Caco-2 (cell line): ENCODE measurements around the gene MET. TPM values are rescaled to one million over a fixed set of nuclear protein-coding genes. Genes with fewer than 3 reads are reported as not detected.

Experiments used
- BruUV-seq: library from RNA; stranded (reverse); fragments of 400-500 nt; replicated peaks from 2 replicates; lab custom pipeline; 2021; lab: Mats Ljungman, UMichigan
- CTCF ChIA-PET: fragments of 300-600 bp; sonication (Branson Sonifier 250); formaldehyde crosslinking; loops from one replicate; lab custom pipeline; 2022; ENCODE audit warnings: antibody characterized with exemption; lab: Charles Lee
- POLR2A ChIA-PET: fragments of 300-600 bp; sonication (Branson Sonifier 250); formaldehyde crosslinking; loops from one replicate; lab custom pipeline; 2022; ENCODE audit warnings: antibody characterized with exemption; lab: Charles Lee
- DNase-seq, 2 experiments: peaks; one replicate each; pipeline versions ENCODE4 v3.0.0 to v3.0.0-alpha.2; 2020 to 2022
- H3K27me3 ChIP-seq: replicated peaks from 2 replicates; pipeline ENCODE4 v1.6.0; 2011; ENCODE audit warnings: low read length; ENCODE audit not compliant: control insufficient read depth, insufficient read depth
- H3K36me3 ChIP-seq: 2 replicates; pipeline ENCODE4 v1.5.1; 2011; ENCODE audit warnings: low read length; ENCODE audit not compliant: control insufficient read depth, insufficient read depth
- H3K4me1 ChIP-seq: fragments of 250-450 bp; sonication (Bioruptor Pico); 2 replicates; pipeline ENCODE4 v1.5.1; 2020; ENCODE audit warnings: mild to moderate bottlenecking
- H3K4me3 ChIP-seq: 2 replicates; pipeline ENCODE4 v1.5.1; 2011; ENCODE audit warnings: low read depth, mild to moderate bottlenecking, control low read depth, low read length
- H3K9me3 ChIP-seq: fragments of 250-450 bp; sonication (Bioruptor Pico); 2 replicates; pipeline ENCODE4 v1.5.1; 2020; ENCODE audit warnings: mild to moderate bottlenecking, moderate library complexity
- H3K27ac Mint-ChIP-seq: one replicate; pipeline ENCODE4 v1.8.0; 2022; ENCODE audit warnings: mixed read lengths; ENCODE audit not compliant: unreplicated experiment
- H3K27me3 Mint-ChIP-seq: one replicate; pipeline ENCODE4 v1.8.0; 2022; ENCODE audit warnings: mixed read lengths; ENCODE audit not compliant: insufficient read depth, unreplicated experiment
- H3K36me3 Mint-ChIP-seq: one replicate; pipeline ENCODE4 v1.8.0; 2022; ENCODE audit warnings: mild to moderate bottlenecking, mixed read lengths; ENCODE audit not compliant: insufficient read depth, unreplicated experiment
- H3K4me1 Mint-ChIP-seq: one replicate; pipeline ENCODE4 v1.8.0; 2022; ENCODE audit warnings: low read depth, mixed read lengths; ENCODE audit not compliant: unreplicated experiment
- H3K4me3 Mint-ChIP-seq: one replicate; pipeline ENCODE4 v1.8.0; 2022; ENCODE audit warnings: mild to moderate bottlenecking, moderate library complexity, mixed read lengths; ENCODE audit not compliant: unreplicated experiment
- H3K9me3 Mint-ChIP-seq: one replicate; pipeline ENCODE4 v1.8.0; 2022; ENCODE audit warnings: mixed read lengths; ENCODE audit not compliant: unreplicated experiment
- intact Hi-C: fragments of 100-400 bp; cut with micrococcal nuclease; formaldehyde crosslinking; loops from one replicate; pipeline ENCODE4 v1.10.0; 2022; ENCODE audit not compliant: unreplicated experiment
- total RNA-seq: library from RNA; stranded (reverse); gene quantifications from 2 replicates; pipeline ENCODE4 v1.2.3, GENCODE V29; 2022
- TF ChIP-seq, protein P1 (sequence below), 2 experiments: fragments of 200-600 bp in 1 of 2; IDR thresholded peaks; 1 replicate in 1 of 2; 2 replicates in 1 of 2; pipeline versions ENCODE4 v1.5.1 to v1.8.0; 2011 to 2022; ENCODE audit warnings: antibody characterized with exemption in 1 of 2, control low read depth in 1 of 2, inconsistent platforms in 1 of 2, low read depth in 1 of 2, low read length in 1 of 2, mild to moderate bottlenecking in 1 of 2, moderate library complexity in 1 of 2; ENCODE audit not compliant: insufficient read depth in 1 of 2, severe bottlenecking in 1 of 2, unreplicated experiment in 1 of 2

Gene MET
- total RNA-seq, 1 experiment from 2014 or later = 82.9 TPM

- Mint-ChIP-seq H3K27ac (no peak overlapping the region), H3K27me3 (no peaks in the 10 kb centered on the region), H3K4me1 (no peaks in the 10 kb centered on the region), H3K4me3 (no peak overlapping the region), H3K36me3 (no peaks in the 10 kb centered on the region), H3K9me3 (no peaks in the 10 kb centered on the region)
- intact Hi-C loops = no loop called here
- Histone ChIP-seq H3K4me3 (no peak overlapping the region), H3K4me1 (no peaks in the 10 kb centered on the region), H3K36me3 (no peaks in the 10 kb centered on the region), H3K27me3 (no peaks in the 10 kb centered on the region), H3K9me3 (no peaks in the 10 kb centered on the region)
- ChIA-PET CTCF (no interaction called here), POLR2A (no interaction called here)
- no peak for DNase-seq
- no TSS peak for BruUV-seq
- TF ChIP-seq, protein P1, sequence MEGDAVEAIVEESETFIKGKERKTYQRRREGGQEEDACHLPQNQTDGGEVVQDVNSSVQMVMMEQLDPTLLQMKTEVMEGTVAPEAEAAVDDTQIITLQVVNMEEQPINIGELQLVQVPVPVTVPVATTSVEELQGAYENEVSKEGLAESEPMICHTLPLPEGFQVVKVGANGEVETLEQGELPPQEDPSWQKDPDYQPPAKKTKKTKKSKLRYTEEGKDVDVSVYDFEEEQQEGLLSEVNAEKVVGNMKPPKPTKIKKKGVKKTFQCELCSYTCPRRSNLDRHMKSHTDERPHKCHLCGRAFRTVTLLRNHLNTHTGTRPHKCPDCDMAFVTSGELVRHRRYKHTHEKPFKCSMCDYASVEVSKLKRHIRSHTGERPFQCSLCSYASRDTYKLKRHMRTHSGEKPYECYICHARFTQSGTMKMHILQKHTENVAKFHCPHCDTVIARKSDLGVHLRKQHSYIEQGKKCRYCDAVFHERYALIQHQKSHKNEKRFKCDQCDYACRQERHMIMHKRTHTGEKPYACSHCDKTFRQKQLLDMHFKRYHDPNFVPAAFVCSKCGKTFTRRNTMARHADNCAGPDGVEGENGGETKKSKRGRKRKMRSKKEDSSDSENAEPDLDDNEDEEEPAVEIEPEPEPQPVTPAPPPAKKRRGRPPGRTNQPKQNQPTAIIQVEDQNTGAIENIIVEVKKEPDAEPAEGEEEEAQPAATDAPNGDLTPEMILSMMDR (IDR thresholded peaks at IDR 0.05; ENCODE audit: insufficient read depth in 1 of 2, low read depth in 1 of 2, low read length in 1 of 2, severe bottlenecking in 1 of 2, unreplicated experiment in 1 of 2) = no peak
Observed at GRCh38 chr7:116842371-116842770, 170.4 kb downstream of the MET start.

DNA sequence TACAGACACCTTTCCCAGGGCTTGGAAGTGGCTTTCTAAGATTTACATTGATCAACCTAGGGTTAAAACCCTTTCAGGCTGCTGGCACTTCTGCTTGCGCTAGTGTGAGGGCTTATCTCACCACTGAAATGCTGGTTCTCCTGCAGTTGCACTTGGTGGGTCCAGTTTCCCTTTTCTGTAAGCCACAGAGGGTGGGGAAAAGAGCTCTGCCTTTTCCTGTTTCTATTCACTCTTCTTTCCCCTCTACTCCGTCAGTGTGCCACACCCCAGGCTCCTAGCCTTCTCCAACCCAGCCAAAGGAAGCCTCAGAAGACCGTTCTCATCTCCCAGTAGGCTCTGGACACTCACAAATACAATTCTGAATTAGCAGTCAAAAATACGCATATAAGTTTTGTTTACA lies 171.4 kb downstream of the MET start:
- Histone ChIP-seq H3K4me1 (no peaks in the 10 kb centered on the region), H3K27me3 (no peaks in the 10 kb centered on the region), H3K9me3 (no peaks in the 10 kb centered on the region), H3K36me3 (no peaks in the 10 kb centered on the region), H3K4me3 (no peak overlapping the region)
- Mint-ChIP-seq H3K36me3 (no peaks in the 10 kb centered on the region), H3K9me3 (no peaks in the 10 kb centered on the region), H3K27ac (no peak overlapping the region), H3K27me3 (no peaks in the 10 kb centered on the region), H3K4me3 (no peak overlapping the region), H3K4me1 (no peaks in the 10 kb centered on the region)
- CTCF ChIA-PET = no interaction called here
- no peak for DNase-seq
- intact Hi-C loops = no loop called here
- BruUV-seq = no TSS peak
- POLR2A ChIA-PET = no interaction called here
- TF ChIP-seq, protein P1 (IDR thresholded peaks at IDR 0.05; ENCODE audit: insufficient read depth in 1 of 2, low read depth in 1 of 2, low read length in 1 of 2, severe bottlenecking in 1 of 2, unreplicated experiment in 1 of 2) = no peak

Other genes starting within 250 kb of the MET start
- 17.6 and 18.1 TPM in 2 replicates for gene CAV2, start 172.5 kb upstream of the MET start, total RNA-seq
- gene CAV1, start 147.2 kb upstream of the MET start, total RNA-seq = 4.9 and 6.0 TPM in 2 replicates
- 271 and 281 TPM in 2 replicates for gene CAPZA2, start 190.4 kb downstream of the MET start, total RNA-seq